Measurements from ENCODE around the gene MGAT5B. TPM values are rescaled to one million over a fixed set of nuclear protein-coding genes. Genes with fewer than 3 reads are reported as not detected.

MGAT5B gene
- total and polyA plus RNA-seq, 2 donors (not counting 1 experiment from before 2014, with no cell fraction given), result 0.09 to 0.17 TPM

DNA sequence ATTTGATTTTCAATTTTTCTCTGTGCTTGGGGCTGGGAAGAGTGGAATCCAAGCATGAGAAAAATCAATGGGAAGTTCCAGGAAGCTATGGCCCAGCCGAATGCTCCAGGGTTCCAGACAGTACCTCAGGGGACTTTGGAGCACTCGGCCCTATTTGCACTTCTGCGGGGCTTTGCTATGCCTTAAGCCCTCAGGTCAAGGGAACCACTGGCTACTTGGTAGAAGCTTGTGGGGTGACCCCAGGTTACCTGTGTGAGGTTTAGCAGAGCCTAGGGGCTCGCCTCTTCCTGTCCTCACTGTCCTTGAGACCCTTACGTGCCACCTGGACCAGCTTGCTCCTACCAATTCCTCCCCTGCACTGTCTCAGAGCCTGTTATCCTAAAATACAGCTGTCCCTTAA is 121.3 kb downstream of the MGAT5B start:
- no peak for DNase-seq (ENCODE audit: low read depth in 2 of 2)
- H2AFZ ChIP-seq (ENCODE audit: low read length), result no peak overlapping the region
- no peaks in the 10 kb centered on the region for H3K9me3 ChIP-seq (ENCODE audit: control insufficient read depth, insufficient read depth, low read depth, low read length)
- no peaks in the 10 kb centered on the region for H3K79me2 ChIP-seq (ENCODE audit: control insufficient read depth, insufficient read depth, low read length)
- no peaks in the 10 kb centered on the region for H3K4me1 ChIP-seq (ENCODE audit: control insufficient read depth, extremely low read depth, insufficient read depth, low read length)
- no peak for TF ChIP-seq EZH2 (IDR thresholded peaks at IDR 0.05; ENCODE audit: low read length, missing control alignments)
- TF ChIP-seq, protein P1, sequence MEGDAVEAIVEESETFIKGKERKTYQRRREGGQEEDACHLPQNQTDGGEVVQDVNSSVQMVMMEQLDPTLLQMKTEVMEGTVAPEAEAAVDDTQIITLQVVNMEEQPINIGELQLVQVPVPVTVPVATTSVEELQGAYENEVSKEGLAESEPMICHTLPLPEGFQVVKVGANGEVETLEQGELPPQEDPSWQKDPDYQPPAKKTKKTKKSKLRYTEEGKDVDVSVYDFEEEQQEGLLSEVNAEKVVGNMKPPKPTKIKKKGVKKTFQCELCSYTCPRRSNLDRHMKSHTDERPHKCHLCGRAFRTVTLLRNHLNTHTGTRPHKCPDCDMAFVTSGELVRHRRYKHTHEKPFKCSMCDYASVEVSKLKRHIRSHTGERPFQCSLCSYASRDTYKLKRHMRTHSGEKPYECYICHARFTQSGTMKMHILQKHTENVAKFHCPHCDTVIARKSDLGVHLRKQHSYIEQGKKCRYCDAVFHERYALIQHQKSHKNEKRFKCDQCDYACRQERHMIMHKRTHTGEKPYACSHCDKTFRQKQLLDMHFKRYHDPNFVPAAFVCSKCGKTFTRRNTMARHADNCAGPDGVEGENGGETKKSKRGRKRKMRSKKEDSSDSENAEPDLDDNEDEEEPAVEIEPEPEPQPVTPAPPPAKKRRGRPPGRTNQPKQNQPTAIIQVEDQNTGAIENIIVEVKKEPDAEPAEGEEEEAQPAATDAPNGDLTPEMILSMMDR (conservative IDR thresholded peaks at IDR 0.05 in 1 of 2, IDR thresholded peaks at IDR 0.05 in 1 of 2; ENCODE audit: low read depth in 1 of 2, low read length in 2 of 2), result no peak
- H3K9ac ChIP-seq (ENCODE audit: insufficient read depth, low read length), result no peak overlapping the region
- no peak overlapping the region for H3K4me3 ChIP-seq (replicated peaks in 1 of 4; ENCODE audit: control extremely low read depth in 1 of 4, insufficient read depth in 1 of 4, low read depth in 3 of 4, low read length in 4 of 4)
- H3K4me2 ChIP-seq (ENCODE audit: extremely low read depth, insufficient read depth, low read length), result no peak overlapping the region
- no peak overlapping the region for H3K27ac ChIP-seq (ENCODE audit: insufficient read depth, low read length)
- H3K27me3 ChIP-seq (ENCODE audit: control insufficient read depth, insufficient read depth, low read length), result peaks cover 2% of the 10 kb centered on the region
- H3K36me3 ChIP-seq (ENCODE audit: control insufficient read depth, insufficient read depth, low read length), result no peaks in the 10 kb centered on the region
- H4K20me1 ChIP-seq (ENCODE audit: control insufficient read depth, extremely low read depth, insufficient read depth, low read length), result no peaks in the 10 kb centered on the region

DNA sequence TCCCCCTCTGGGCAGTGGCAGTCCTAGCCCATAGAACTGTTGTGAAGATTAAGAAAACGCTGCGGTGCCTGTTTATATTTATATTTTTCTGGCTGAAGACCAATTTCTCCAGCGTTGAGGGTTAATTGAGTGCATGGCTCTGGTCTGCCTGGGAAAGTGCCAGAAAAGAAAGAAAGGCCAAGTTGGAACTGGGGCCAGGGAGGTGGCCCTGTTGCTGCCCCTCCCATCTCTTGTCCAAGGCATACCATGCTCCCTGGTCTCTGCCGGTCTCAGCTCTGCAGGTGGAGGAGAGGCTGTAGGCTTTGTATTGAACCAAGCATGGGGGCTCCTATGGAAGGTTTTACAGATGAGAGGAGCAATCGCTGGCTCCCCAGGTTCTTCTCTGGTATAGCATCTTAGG is 124.7 kb downstream of the MGAT5B start:
- Histone ChIP-seq H3K27me3 (ENCODE audit: control insufficient read depth, insufficient read depth, low read length) (peaks cover 4% of the 10 kb centered on the region), H3K4me1 (ENCODE audit: control insufficient read depth, extremely low read depth, insufficient read depth, low read length) (no peaks in the 10 kb centered on the region), H3K9ac (ENCODE audit: insufficient read depth, low read length) (no peak overlapping the region), H3K36me3 (ENCODE audit: control insufficient read depth, insufficient read depth, low read length) (no peaks in the 10 kb centered on the region), H2AFZ (ENCODE audit: low read length) (no peak overlapping the region), H4K20me1 (ENCODE audit: control insufficient read depth, extremely low read depth, insufficient read depth, low read length) (no peaks in the 10 kb centered on the region), H3K9me3 (ENCODE audit: control insufficient read depth, insufficient read depth, low read depth, low read length) (no peaks in the 10 kb centered on the region), H3K4me3 (replicated peaks in 1 of 4; ENCODE audit: control extremely low read depth in 1 of 4, insufficient read depth in 1 of 4, low read depth in 3 of 4, low read length in 4 of 4) (no peak overlapping the region), H3K4me2 (ENCODE audit: extremely low read depth, insufficient read depth, low read length) (no peak overlapping the region), H3K27ac (ENCODE audit: insufficient read depth, low read length) (no peak overlapping the region), H3K79me2 (ENCODE audit: control insufficient read depth, insufficient read depth, low read length) (no peaks in the 10 kb centered on the region)
- no peak for DNase-seq (ENCODE audit: low read depth in 2 of 2)
- TF ChIP-seq, protein P1 (conservative IDR thresholded peaks at IDR 0.05 in 1 of 2, IDR thresholded peaks at IDR 0.05 in 1 of 2; ENCODE audit: low read depth in 1 of 2, low read length in 2 of 2), result no peak
- no peak for TF ChIP-seq EZH2 (IDR thresholded peaks at IDR 0.05; ENCODE audit: low read length, missing control alignments)

DNA sequence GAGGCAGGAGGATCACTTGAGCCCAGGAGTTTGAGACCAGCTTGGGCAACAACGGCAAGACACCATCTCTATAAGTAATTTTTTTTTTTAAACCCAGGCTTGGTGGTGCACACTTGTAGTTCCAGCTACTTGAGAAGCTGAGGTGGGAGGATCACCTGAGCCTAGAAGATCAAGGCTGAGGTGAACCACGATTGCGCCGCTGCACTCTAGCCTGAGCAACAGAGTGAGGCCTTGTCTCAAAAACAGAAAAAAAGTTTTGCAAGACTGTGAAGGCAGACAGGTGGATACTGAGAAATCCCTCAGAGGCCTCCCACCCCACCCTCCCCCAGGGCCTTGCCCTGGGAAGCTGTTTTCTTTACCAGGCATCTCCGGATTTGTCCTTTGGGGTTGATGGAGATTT is 125.4 kb downstream of the MGAT5B start:
- DNase-seq (ENCODE audit: low read depth in 2 of 2), result no peak
- TF ChIP-seq EZH2 (IDR thresholded peaks at IDR 0.05; ENCODE audit: low read length, missing control alignments), result no peak
- TF ChIP-seq, protein P1 (conservative IDR thresholded peaks at IDR 0.05 in 1 of 2, IDR thresholded peaks at IDR 0.05 in 1 of 2; ENCODE audit: low read depth in 1 of 2, low read length in 2 of 2), result no peak
- Histone ChIP-seq H3K36me3 (ENCODE audit: control insufficient read depth, insufficient read depth, low read length) (no peaks in the 10 kb centered on the region), H3K4me2 (ENCODE audit: extremely low read depth, insufficient read depth, low read length) (no peak overlapping the region), H3K4me3 (replicated peaks in 1 of 4; ENCODE audit: control extremely low read depth in 1 of 4, insufficient read depth in 1 of 4, low read depth in 3 of 4, low read length in 4 of 4) (no peak overlapping the region), H3K27me3 (ENCODE audit: control insufficient read depth, insufficient read depth, low read length) (peaks cover 7% of the 10 kb centered on the region), H4K20me1 (ENCODE audit: control insufficient read depth, extremely low read depth, insufficient read depth, low read length) (no peaks in the 10 kb centered on the region), H3K79me2 (ENCODE audit: control insufficient read depth, insufficient read depth, low read length) (no peaks in the 10 kb centered on the region), H3K27ac (ENCODE audit: insufficient read depth, low read length) (no peak overlapping the region), H3K4me1 (ENCODE audit: control insufficient read depth, extremely low read depth, insufficient read depth, low read length) (no peaks in the 10 kb centered on the region), H2AFZ (ENCODE audit: low read length) (no peak overlapping the region), H3K9me3 (ENCODE audit: control insufficient read depth, insufficient read depth, low read depth, low read length) (no peaks in the 10 kb centered on the region), H3K9ac (ENCODE audit: insufficient read depth, low read length) (no peak overlapping the region)

All from fibroblast of lung (primary cell).